ENCODE results near the gene SMG7.

The SMG7 gene

DNA sequence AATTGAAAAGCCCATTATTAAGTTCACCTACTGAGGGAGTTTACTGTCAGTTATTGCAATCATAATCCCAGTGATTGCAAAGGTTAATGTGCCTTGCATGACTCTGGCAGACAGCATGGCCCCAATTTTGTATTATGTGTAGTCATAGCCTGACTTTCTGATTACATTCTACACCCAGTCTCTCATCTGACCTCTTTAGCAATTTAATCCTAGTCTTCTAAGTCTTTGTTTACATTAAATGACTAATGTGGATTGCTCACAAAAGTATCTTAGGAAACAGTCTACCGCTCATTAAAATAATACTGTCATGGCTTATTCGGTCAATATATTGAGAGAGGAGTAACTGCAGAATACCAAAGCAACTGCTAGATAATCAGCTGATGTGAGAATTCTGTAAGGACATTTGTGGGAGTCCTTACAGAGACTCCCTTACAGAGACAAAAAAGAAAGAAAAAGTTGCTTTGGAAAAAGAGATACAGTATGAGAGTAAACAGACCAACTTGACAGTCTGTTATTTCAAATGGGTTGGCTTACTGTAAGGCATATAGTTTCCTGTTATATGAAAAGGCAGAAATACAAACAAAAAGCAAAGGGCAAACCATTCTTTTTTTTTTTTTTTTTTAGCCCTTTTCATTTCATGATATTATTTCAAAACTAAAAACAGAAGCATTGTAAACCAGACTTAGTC, 42.8 kb downstream of the SMG7 start:
- no peak for DNase-seq

DNA sequence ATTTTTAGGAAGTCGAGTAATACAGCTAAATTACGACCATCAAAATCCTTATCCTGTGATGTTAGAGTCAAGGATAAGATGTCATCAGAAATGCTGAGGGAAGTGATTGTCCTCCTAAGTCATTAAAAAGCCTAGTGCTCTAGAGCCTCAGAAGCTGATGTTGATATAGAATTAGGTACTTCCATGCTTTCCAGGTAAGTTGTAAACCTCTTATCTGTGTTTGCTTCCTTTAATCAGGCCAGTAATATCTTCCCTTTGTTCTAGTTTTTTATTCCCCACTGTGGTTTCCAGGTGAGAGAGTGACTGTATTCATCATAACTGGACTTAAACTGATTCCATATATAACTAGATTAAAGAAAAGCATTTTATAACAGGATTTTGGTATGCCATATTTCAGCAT, 44.4 kb downstream of the SMG7 start:
- DNase-seq: no peak

DNA sequence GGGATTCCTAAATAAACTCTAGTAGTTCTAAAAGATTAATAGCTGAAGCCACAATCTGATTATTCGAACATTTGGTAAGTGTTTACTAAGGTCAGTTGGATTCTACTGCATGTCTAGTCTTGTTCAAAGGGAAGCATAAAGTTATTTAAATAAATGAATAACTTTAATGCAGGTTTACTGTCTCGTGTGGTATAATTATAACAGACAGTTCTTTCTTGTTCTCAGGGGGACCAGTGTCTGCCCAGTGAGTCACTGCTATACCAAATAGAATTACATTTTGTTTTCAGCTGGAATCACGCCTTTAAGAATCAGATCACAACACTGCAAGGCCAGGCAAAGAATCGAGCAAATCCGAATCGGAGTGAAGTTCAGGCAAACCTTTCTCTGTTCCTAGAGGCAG, 45.1 kb downstream of the SMG7 start:
- no peak for DNase-seq

- no peak for DNase-seq
These were observed 48.1 kb downstream of the SMG7 start for GRCh38 chr1:183520379-183520778.

GRCh38 chr1:183522104-183522503, 49.8 kb downstream of the SMG7 start:
- DNase-seq: no peak

DNA sequence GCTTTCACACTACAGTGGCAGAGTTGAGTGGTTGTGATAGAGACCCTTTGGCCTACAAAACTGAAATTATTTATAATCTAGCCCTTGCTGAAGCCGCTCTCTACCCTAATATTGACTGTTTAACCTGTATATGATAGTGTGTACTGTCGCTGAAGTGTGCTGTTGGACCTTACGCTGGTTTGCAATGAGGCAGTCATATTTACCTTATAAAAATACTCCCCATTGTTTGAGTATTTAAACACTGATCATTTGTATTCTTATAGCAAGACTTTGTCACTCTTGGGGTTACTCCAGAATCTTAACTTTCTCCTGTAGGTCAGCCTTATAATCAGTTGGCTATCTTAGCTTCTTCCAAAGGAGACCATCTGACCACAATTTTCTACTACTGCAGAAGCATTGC, 56.3 kb downstream of the SMG7 start:
- DNase-seq: no peak

DNA sequence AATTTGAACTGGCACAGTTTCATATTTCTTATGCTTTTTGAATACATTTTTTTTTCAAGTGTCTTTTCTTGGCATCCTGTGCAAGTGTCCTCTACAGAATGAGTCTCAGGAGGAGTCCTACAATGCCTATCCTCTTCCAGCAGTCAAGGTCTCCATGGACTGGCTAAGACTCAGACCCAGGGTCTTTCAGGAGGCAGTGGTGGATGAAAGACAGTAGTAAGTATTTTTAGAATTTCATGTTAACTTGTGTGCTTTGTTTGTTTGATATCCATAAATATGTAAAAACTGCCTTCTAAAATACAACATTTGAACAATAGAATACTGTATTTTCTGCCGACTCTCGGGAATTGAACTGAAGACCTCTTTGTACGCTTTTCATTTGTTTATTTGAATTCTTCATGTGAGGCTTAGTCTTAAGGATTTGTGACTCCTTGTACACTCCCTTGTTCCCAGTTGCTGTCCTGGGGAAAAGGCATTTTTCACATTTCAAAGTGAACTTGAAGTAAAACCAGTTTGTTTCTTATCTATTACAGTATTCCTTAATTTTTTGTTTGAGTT, 61.4 kb downstream of the SMG7 start:
- no peak for DNase-seq

- no peak for DNase-seq
These were observed 65.1 kb downstream of the SMG7 start for GRCh38 chr1:183537405-183537804.

DNA sequence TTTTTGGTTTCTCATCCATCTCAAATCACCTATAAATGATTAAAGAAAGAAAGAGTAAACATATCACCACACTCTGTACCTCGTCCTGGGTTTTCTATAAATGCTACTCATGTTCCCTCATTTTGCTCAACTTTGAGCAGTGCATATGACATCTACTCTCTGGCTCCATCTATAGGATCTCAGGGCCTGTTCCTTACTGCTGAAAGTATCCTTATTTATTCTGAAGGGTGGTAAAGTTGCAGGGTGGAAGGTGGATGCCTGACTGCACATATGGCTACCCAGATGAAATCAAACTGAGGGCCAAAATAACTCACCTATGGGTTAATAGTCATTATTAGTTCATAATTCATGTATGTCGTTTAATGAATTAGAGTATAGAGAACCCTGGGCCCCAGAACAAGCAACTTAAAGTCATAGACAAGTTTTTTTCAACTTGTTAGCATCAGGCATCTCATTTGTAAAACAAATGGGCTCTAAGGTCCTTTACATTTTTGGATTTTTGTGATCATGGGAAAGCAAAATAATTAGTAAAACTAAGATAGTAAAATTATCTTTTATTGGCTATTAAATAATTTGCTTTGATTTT, 71.4 kb downstream of the SMG7 start:
- DNase-seq: no peak

DNA sequence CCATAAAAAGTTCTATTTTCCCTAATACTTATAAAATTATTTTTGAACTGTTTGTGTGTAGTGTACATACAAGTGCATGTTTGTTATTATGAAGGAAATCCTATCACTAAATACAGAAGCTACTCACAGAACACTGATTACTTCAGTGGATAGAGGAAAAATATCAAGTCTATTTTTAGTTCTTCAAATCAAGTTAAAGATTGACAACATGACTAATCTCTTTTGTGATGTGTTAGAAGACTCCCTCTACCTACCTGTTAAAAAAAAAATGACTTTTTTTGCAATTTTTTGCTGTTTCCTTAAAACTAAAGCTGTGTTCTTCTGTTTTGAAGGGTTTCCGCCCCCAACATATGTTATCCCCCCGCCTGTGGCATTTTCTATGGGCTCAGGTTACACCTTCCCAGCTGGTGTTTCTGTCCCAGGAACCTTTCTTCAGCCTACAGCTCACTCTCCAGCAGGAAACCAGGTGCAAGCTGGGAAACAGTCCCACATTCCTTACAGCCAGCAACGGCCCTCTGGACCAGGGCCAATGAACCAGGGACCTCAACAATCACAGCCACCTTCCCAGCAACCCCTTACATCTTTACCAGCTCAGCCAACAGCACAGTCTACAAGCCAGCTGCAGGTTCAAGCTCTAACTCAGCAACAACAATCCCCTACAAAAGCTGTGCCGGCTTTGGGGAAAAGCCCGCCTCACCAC, 72.4 kb downstream of the SMG7 start:
- no peak for DNase-seq

DNA sequence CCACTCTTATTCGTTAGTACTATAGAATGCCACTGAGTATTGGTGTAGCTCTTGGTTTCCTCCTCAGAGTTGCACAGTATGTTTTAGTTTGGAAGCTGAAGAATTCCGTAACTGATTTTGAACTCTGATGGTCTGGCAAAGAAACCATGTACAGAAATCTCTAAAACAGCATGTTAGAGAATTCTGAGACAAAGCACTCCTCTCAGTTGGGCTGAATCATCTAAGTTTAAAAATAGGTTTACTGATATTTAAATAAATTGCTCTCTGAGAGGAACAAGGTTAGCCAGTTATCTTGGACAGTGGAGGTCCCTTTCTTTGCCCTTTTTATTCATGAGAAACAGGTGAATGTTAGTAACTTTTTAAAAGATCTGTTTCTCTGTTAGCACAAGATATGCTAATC, 74.1 kb downstream of the SMG7 start:
- no peak for DNase-seq

DNA sequence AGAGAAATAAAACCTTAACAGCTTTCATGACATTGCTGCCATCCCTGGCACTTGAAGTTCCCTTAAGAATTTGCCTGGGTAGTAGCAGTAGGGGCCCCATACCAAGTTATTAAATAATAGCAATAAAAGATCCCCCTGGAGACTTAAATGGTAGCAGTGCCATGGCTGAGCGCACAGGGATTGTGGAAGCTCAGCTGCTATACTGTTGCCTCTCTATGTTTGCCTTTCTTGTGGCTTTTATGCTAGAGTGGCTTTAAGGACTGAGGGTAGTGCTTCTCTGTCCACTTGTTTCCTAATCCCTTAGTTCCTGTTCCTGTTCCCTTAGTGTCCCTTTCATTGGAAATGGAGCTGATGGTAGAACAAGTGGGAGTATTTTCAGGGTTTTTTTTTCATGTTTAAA, 75.8 kb downstream of the SMG7 start:
- DNase-seq: no peak

GRCh38 chr1:183550915-183551314, 78.6 kb downstream of the SMG7 start:
- no peak for DNase-seq

DNA sequence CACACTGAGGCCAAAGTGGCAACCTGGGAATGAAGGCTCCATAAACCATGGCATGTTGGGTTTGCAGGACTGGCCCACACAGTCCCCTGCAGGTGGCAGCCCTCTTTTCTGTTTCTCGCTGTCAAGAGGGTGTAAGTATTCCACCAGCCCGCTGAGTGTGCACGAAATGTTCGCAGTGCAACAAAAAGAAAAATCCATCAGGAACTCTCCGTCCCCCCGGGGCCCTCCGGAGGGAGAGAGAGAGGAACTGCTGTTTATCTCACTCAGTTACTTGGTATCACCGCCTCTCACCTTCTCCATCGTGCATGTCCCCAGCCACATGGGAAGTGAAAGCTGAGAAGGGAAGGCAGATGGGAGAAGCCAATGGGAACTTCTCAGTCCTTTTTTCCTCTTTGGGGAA, 79.6 kb downstream of the SMG7 start:
- no peak for DNase-seq

DNA sequence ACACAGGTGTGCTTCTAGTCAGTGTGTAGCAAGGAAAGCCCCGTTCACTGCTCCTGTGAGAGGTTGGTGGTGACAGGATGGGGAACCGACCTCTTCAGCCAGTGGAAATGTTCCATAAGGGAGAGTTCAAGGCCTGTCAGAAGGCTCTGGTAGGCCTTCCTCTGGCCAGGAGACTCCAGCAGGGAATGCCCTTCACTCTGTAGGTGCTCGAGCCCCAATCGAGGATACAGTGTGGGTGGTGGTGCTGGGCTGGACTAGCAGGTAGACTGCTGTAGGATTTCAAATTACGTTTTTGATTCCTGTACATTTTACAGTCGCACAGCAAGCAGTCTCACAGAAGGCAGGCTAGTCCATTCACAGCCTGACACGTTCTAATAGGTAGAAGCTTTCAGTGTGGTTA, 80.1 kb downstream of the SMG7 start:
- no peak for DNase-seq

- DNase-seq: no peak
These were observed 80.6 kb downstream of the SMG7 start for GRCh38 chr1:183552891-183553290.

- no peak for DNase-seq
These were observed 81.0 kb downstream of the SMG7 start for GRCh38 chr1:183553331-183553730.

DNA sequence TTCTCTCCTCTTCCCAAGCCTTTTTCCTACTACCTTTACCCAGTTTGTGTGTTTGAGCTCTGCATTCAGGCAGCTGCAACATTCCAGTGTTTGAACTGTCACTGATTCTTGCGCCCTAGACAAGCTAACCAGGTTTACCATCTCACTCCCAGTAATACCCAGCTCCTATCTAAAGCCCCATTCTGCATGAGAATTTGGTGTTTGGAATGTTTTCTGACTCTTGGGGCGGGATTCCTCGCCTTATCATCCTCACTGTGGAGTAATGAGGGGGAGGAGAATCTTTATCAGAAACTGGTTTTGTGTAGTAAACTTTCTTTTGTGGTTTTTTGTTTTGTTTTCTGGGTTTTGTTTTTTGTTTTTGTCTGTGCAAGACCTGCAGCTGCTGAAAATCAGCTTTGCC, 81.5 kb downstream of the SMG7 start:
- no peak for DNase-seq

GRCh38 chr1:183554577-183554976, 82.3 kb downstream of the SMG7 start:
- no peak for DNase-seq

DNA sequence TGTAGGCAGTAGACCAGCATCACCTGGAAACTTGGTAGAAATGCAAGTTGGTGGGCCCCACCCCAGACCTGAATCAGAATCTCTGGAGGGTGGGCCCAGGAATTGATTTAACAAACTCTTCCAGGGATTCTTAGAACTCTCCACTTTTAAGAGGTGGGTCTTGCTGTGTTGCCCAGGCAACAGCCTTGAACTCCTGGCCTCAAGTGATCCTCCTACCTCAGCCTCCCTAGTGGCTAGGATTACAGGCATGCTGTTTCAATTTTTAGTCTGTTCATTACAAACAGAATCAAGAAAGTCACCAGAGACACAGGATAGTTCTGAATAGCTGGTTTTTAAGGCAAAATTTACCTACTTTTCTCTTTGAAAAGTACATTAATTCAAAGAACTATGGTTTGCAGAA, 86.8 kb downstream of the SMG7 start:
- no peak for DNase-seq

DNA sequence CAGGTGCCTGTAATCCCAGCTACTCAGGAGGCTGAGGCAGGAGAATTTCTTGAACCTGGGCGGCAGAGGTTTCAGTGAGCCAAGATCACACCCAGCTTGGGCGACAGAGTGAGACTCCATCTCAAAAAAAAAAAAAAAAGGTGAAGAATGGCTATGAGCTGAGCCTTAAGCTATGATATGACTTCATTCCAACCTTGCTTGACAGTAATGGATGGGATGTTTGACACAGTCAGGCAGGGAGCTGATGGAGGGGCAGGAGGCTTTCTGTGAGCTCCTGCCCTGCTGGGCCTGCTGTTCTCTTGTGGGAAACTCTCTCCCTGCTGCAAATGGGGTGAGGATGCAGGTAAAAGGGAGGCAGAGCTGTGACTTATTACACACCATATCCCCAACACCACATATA, 90.4 kb downstream of the SMG7 start:
- no peak for DNase-seq

- DNase-seq: no peak
These were observed 93.0 kb downstream of the SMG7 start for GRCh38 chr1:183565261-183565660.

- no peak for DNase-seq
These were observed 93.7 kb downstream of the SMG7 start for GRCh38 chr1:183566026-183566425.

DNA sequence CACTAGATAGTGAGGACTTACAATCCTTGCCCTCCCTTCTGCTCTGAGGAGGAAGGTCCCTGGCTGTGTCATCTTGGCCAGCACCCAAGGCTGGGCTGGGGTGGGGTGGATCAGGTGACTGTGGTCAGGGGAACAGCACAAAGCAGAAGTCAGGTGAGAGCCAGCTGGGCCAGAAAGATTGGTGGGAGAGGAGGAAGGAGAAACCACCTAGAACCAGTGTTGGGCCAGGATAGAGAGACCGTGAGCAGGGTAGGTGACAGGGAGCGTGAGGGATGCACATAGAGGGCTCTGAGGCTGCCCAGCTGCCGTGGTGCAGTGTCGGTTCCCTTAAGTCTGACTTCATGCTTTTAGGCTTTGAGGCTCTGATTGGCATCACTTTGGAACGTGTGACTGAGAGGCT, 95.3 kb downstream of the SMG7 start:
- DNase-seq: peak; percentile 7

Measured in stimulated activated CD4-positive, alpha-beta T cell treated with anti-CD3 and anti-CD28 coated beads, Interleukin-4, amount 100 ng/mL, for 1 hour (primary cell).